ENCODE measurements around the gene DMRT1. TPM values are rescaled to one million over a fixed set of nuclear protein-coding genes. Genes with fewer than 3 reads are reported as not detected.

The DMRT1 gene
- total and polyA plus RNA-seq, 8 donors = not detected

DNA sequence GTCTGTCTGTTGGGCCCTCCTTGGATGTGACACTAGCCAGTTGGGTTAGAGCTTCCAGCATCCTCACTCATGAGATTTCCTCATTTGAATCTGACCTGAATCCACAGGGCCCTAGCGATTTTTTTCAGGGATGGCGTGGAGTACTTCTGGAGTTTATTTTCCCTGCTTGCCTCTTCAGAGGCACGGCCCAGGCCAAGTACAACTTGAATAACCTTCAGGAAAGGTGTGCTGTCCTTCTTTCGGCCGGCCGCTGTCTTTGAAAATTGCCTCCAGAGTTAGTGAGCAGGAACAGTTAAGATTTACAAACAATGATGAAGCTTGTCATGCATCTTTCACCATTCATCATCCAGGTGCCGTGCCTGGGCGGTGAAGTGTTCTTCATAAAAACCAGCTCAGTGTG, 85.5 kb downstream of the DMRT1 start:
- FAIRE-seq (no peak), DNase-seq (no peak), ATAC-seq (no peak)
- Histone ChIP-seq H3K27me3 (peaks cover 0 to 6% (median 0%) of the 10 kb centered on the region in 4 donors), H3K36me3 (no peaks in the 10 kb centered on the region), H3K27ac (no peak overlapping the region), H3K4me3 (no peak overlapping the region), H3K4me1 (no peaks in the 10 kb centered on the region), H3K9me3 (no peaks in the 10 kb centered on the region)
- WGBS, 2 donors = 72 to 81% methylated on average over 8 of the region's 8 CpGs
- TF ChIP-seq, protein P1, sequence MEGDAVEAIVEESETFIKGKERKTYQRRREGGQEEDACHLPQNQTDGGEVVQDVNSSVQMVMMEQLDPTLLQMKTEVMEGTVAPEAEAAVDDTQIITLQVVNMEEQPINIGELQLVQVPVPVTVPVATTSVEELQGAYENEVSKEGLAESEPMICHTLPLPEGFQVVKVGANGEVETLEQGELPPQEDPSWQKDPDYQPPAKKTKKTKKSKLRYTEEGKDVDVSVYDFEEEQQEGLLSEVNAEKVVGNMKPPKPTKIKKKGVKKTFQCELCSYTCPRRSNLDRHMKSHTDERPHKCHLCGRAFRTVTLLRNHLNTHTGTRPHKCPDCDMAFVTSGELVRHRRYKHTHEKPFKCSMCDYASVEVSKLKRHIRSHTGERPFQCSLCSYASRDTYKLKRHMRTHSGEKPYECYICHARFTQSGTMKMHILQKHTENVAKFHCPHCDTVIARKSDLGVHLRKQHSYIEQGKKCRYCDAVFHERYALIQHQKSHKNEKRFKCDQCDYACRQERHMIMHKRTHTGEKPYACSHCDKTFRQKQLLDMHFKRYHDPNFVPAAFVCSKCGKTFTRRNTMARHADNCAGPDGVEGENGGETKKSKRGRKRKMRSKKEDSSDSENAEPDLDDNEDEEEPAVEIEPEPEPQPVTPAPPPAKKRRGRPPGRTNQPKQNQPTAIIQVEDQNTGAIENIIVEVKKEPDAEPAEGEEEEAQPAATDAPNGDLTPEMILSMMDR (IDR thresholded peaks at IDR 0.05) = no peak
- intact Hi-C loops (cut with DNase I) = no loop called here

DNA sequence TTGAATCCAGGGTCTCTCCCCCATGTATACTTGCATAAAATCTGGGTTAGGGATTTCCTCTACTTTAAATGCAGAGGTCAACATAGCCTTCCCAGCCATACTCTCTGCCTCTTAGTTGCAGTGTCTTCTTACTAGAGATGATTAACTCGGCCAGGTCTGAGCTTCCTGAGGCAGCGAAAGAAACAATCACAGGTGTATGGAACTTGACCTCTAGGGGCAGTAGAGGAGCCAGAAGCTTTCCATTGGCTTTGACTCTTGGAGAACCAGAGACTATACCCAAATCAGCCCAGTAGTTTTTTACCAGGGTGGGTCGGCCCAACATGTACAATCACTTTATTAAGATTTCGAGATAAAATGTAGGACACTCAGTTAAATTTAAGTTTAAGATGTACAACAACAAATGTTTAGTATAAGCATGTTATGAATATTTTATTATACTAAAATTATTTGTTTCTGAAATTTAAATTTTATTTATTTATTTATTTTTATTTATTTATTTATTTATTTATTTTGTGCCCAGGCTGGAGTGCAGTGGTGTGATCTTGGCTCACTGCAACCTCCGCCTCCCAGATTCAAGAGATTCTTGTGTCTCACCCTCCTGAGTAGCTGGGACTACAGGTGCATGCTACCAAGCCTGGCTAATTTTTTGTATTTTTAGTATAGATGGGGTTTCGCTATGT, 87.0 kb downstream of the DMRT1 start:
- Histone ChIP-seq H3K4me3 (no peak overlapping the region), H3K9me3 (no peaks in the 10 kb centered on the region), H3K27ac (no peak overlapping the region), H3K36me3 (no peaks in the 10 kb centered on the region), H3K27me3 (peaks cover 0 to 6% (median 0%) of the 10 kb centered on the region in 4 donors), H3K4me1 (no peaks in the 10 kb centered on the region)
- FAIRE-seq (no peak), DNase-seq (peak in 1 of 6 donors; percentile 15), ATAC-seq (peak in 2 of 4 donors; percentile 48 to 70)
- TF ChIP-seq, protein P1 (IDR thresholded peaks at IDR 0.05) = peak in 3 of 4 donors; percentile 15 to 37 (median 33)
- intact Hi-C loops (cut with DNase I) = no loop called here
- 43 to 60% methylated on average over 6 of the region's 6 CpGs for WGBS, 2 donors

DNA sequence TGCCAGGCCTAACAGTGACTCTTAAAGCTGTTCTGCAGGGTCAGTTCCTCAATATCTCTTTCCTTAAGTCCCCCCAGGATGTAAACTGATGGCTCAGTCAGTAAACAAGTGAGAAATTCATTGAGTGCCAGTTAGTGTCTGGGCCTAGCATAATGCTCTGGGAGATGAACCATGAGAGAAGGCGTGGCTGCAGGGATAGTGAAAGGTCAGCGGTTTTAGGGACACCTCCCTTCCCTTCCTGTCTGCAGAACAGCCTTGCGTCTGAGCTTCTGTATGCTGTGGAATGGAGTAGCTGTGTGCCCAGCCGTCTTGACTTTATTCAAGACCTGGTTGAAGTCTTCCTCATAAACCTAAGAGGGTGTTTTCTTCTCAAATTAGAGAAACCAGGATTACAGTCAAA, 88.2 kb downstream of the DMRT1 start:
- WGBS, 2 donors = 80 to 83% methylated on average over 4 of the region's 4 CpGs
- FAIRE-seq (no peak), ATAC-seq (no peak), DNase-seq (no peak)
- no peak overlapping the region for H3K27ac ChIP-seq
- no peak overlapping the region for H3K4me3 ChIP-seq
- TF ChIP-seq, protein P1 (IDR thresholded peaks at IDR 0.05) = no peak
- H3K9me3 ChIP-seq = no peaks in the 10 kb centered on the region
- H3K4me1 ChIP-seq = no peaks in the 10 kb centered on the region
- peaks cover 0 to 6% (median 0%) of the 10 kb centered on the region in 4 donors for H3K27me3 ChIP-seq
- intact Hi-C loops (cut with DNase I) = no loop called here
- no peaks in the 10 kb centered on the region for H3K36me3 ChIP-seq

DNA sequence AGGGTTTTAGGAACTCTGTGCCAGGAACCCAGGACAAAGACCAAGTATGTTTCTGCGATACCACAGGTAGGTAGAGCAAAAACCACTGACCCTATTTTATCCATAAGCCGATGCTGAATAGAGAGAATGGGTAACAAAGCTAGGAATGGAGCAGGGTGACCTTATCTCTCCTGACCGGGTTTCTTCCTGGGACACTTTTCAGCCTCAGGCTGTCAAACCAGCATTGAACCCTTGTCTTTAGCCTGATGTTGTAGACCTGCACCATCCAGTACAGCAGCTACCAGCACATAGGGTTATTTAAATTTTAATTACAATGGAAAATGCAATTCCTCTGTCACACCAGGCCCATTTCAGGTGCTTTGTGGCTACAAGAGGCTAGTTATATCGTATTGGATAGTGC, 91.9 kb downstream of the DMRT1 start:
- Histone ChIP-seq H3K4me3 (no peak overlapping the region), H3K4me1 (no peaks in the 10 kb centered on the region), H3K9me3 (no peaks in the 10 kb centered on the region), H3K36me3 (no peaks in the 10 kb centered on the region), H3K27me3 (peaks cover 0 to 10% (median 0%) of the 10 kb centered on the region in 4 donors), H3K27ac (no peak overlapping the region)
- intact Hi-C loops (cut with DNase I) = no loop called here
- DNase-seq (no peak), FAIRE-seq (no peak), ATAC-seq (no peak)
- TF ChIP-seq, protein P1 (IDR thresholded peaks at IDR 0.05) = no peak
- WGBS, 2 donors = 83 to 89% methylated on average over 4 of the region's 4 CpGs

DNA sequence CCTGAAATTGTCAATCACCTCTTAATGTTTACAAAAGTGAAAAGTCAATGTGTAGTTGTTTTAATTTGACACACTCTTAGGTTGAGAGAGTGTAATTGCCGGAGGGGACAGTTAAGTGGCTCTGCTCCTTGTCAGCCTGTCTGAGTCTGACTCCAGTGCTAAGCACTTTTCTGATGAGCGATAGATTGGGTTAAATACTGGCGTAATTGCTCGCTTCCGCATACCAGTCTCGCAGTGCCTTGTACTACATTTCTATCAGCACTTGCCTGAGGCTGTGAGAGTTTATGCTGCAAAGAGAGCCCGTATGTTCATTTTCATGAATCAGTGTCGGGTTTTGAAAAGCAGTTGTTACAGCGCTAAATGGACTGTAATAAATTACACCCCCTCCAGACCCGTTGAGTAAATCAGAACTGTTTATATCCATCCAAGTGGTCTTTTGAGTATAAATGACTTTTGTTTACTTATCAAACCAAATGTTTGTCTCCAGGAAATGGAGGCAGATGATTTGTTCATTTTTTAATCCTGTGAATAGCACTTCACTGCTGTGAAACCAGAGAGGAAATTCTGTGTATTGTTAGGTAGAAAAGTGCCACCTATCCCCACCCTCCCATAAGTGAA, 94.0 kb downstream of the DMRT1 start:
- WGBS, 2 donors = 14 to 17% methylated on average over 10 of the region's 10 CpGs
- H3K27ac ChIP-seq = no peak overlapping the region
- peak overlapping the region in 1 of 4 donors; percentile 3 for H3K4me3 ChIP-seq
- intact Hi-C loops (cut with DNase I) = no loop called here
- H3K9me3 ChIP-seq = no peaks in the 10 kb centered on the region
- H3K36me3 ChIP-seq = no peaks in the 10 kb centered on the region
- TF ChIP-seq, protein P1 (IDR thresholded peaks at IDR 0.05) = no peak
- FAIRE-seq = no peak
- ATAC-seq = peak; percentile 38 to 81 (median 74)
- no peak for DNase-seq
- no peaks in the 10 kb centered on the region for H3K4me1 ChIP-seq
- peaks cover 0 to 10% (median 2%) of the 10 kb centered on the region in 4 donors for H3K27me3 ChIP-seq
